Effector memory CD8-positive, alpha-beta T cell (primary cell): ENCODE data around the gene TMEM256.
"Not testable (repeated sequence)": the region's sequence is repeated elsewhere in the genome, so short reads cannot be mapped to it uniquely, and the experiment has no call there.

Experiments used
- ATAC-seq: fragments of 150-1000 bp; cut with Tn5 transposase; replicated peaks from 2 replicates; pipeline ENCODE4 v1.10.0; 2021; ENCODE audit warnings: mild to moderate bottlenecking, moderate library complexity
- DNase-seq, 3 experiments: peaks; one replicate each; pipeline ENCODE4 v3.0.0; 2021
- H3K27ac Mint-ChIP-seq, 2 donors: one replicate each; pipeline ENCODE4 v1.8.0; 2022; ENCODE audit warnings: mild to moderate bottlenecking in 2 of 2, mixed read lengths in 2 of 2, moderate library complexity in 2 of 2
- H3K27me3 Mint-ChIP-seq, 2 donors: one replicate each; pipeline ENCODE4 v1.8.0; 2022; ENCODE audit warnings: mixed read lengths in 2 of 2
- H3K36me3 Mint-ChIP-seq: one replicate; pipeline ENCODE4 v1.8.0; 2022; ENCODE audit warnings: mild to moderate bottlenecking, moderate library complexity, mixed read lengths; ENCODE audit not compliant: insufficient read depth
- H3K4me1 Mint-ChIP-seq, 2 donors: one replicate each; pipeline ENCODE4 v1.8.0; 2022; ENCODE audit warnings: low read depth in 2 of 2, mixed read lengths in 2 of 2
- H3K4me3 Mint-ChIP-seq, 2 donors: one replicate each; pipeline ENCODE4 v1.8.0; 2022; ENCODE audit warnings: mild to moderate bottlenecking in 2 of 2, mixed read lengths in 2 of 2, moderate library complexity in 2 of 2
- H3K9me3 Mint-ChIP-seq, 2 donors: one replicate each; pipeline ENCODE4 v1.8.0; 2022; ENCODE audit warnings: mixed read lengths in 2 of 2

The TMEM256 gene

DNA sequence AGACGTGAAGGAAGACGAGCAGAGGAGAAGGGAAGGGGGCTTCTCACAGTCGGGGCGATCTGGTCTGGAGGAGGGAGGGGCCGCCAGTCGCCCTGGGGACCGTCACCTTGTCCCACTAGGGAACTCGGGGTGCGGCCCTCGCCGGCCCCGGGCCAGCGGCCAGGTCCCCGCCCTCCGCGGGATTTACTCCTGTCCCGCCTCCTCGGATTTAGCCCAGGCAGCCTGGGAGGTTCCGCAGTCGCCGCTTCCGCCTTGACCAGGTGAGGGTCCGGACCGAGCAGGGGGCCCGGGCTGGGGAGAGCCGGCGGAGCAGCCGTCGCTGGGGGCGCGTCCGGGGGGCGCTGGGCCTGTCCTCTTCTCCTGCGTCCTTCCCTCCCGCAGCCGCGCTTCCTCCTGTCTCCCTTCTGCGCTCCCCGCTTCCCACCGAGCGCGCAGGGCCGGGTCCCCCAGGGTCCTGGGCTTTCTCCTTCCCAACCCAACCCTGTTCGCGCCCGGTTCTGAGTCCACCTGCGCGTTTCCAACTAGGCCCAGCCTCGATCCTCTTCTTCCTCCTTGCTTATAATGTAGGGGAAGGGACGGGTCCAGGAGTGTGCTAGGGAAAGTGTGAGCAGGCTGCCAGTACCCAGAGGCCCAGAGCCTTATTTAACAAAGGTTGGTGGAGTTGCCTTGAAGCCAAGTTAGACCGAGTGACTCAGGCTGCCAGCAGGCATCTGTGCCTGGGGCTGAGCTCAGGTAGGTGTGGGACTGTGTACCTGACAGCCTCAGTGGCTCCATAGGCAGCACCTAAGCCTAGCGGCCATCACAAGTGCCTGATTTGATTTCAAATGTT lies 22.8 kb downstream of the TMEM256 start, which contains the start of gene TNK1:
TNK1 (plus strand) TSS at position 235 of the 829 bp plus-strand sequence. CDS start 1,838 bp downstream, outside the sequence.
- peaks cover 41 to 43% of the 10 kb centered on the region in 2 donors for H3K27me3 Mint-ChIP-seq
- peak within 1 kb of the TSS in 1 of 2 donors; percentile 65 for H3K4me3 Mint-ChIP-seq
- no peak within 1 kb of the TSS for H3K27ac Mint-ChIP-seq

DNA sequence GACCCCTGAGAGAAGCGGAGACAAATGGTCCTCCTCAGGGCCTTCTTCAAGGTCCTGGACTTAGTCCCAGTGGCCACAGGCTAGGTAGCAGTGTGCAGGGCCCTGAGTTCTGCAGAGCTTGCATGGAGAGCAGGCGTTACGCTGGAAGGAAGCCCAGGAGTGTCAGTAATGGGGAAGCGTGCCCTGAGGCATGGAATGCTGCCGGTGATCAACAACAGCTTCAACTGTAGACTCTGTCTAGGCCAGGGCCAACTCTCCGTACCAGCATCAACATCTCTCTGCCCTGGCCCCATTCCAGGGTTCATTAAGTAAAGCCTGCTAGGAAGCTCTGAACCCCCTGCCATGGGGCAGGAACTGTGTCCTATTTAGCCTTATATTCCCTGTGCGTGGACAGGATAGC lies 23.6 kb downstream of the TMEM256 start:
- no peak for ATAC-seq
- peaks cover 41 to 43% of the 10 kb centered on the region in 2 donors for H3K27me3 Mint-ChIP-seq
- no peak for DNase-seq

More for the DNA sequence above, 22.8 kb downstream of the TMEM256 start, which contains the start of gene TNK1:
- ATAC-seq (no peak), DNase-seq (no peak)
- Mint-ChIP-seq H3K4me1 (peaks cover 5 to 7% of the 10 kb centered on the region in 2 donors), H3K36me3 (peaks cover 8% of the 10 kb centered on the region), H3K9me3 (no peaks in the 10 kb centered on the region)

DNA sequence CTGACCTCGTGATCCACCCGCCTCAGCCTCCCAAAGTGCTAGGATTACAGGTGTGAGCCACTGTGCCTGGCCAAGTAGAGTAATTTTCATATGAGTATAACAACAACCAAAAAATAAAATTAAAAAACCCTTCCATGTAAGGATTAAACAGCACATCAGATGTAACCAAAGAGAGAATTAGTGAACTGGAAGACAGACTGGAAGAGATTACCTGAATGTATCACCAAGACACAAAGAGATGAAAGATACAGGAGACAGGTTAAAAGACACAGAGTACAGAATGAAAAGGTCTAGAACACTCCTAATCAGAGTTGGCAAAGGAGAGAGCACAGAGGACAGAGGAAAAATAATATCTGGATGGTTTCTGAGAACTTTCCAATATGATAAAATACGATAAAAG lies 24.8 kb downstream of the TMEM256 start:
- H3K4me1 Mint-ChIP-seq = peaks cover 0 to 3% of the 10 kb centered on the region in 2 donors
- H3K4me3 Mint-ChIP-seq = no peak overlapping the region
- H3K27ac Mint-ChIP-seq = no peak overlapping the region
- peaks cover 41 to 43% of the 10 kb centered on the region in 2 donors for H3K27me3 Mint-ChIP-seq
- no peaks in the 10 kb centered on the region for H3K9me3 Mint-ChIP-seq
- no peak for ATAC-seq
- DNase-seq = no peak
- peaks cover 10% of the 10 kb centered on the region for H3K36me3 Mint-ChIP-seq

More for the DNA sequence above, 23.6 kb downstream of the TMEM256 start:
- peaks cover 5 to 7% of the 10 kb centered on the region in 2 donors for H3K4me1 Mint-ChIP-seq
- no peak overlapping the region for H3K4me3 Mint-ChIP-seq
- no peak overlapping the region for H3K27ac Mint-ChIP-seq
- peaks cover 8% of the 10 kb centered on the region for H3K36me3 Mint-ChIP-seq
- no peaks in the 10 kb centered on the region for H3K9me3 Mint-ChIP-seq

DNA sequence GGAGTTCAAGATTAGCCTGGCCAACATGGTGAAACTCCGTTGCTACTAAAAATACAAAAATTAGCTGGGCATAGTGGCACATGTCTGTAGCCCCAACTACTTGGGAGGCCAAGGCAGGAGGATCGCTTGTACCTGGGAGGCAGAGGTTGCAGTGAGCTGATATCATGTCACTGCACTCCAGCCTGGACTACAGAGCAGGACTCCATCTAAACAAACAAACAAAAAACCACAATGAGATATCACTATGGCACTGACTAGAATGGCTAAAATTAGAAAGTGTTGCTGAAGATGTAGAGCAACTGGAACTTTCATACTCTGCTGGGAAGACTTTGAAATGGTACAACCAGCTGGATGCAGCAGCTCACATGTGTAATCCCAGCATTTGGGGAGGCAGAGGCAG lies 29.5 kb downstream of the TMEM256 start:
- ATAC-seq = no peak
- peak overlapping the region in 1 of 2 donors; percentile 20 for H3K27ac Mint-ChIP-seq
- H3K4me1 Mint-ChIP-seq = no peaks in the 10 kb centered on the region
- H3K9me3 Mint-ChIP-seq = no peaks in the 10 kb centered on the region
- no peak overlapping the region for H3K4me3 Mint-ChIP-seq
- no peak for DNase-seq
- H3K27me3 Mint-ChIP-seq = peaks cover 15 to 26% of the 10 kb centered on the region in 2 donors
- H3K36me3 Mint-ChIP-seq = peaks cover 2% of the 10 kb centered on the region

DNA sequence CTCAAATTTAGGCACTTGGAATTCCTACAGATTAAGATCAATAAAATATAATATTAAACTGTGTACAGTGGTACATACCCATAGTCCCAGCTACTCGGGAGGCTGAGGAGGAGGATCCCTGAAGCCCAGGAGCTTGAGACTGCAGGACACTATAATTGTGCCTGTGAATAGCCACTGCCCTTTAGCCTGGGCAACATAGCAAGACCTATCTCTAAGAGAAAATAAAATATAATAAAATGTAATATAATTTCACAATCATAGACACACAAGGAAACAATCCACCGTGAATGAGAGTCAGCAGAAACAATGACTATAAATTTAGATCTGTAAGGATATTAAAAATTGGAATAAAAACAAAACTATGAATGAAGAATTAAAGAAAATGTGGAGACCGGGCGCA lies 33.0 kb downstream of the TMEM256 start:
- Mint-ChIP-seq H3K27ac (no peak overlapping the region), H3K4me1 (no peaks in the 10 kb centered on the region), H3K27me3 (peaks cover 5 to 16% of the 10 kb centered on the region in 2 donors), H3K9me3 (no peaks in the 10 kb centered on the region), H3K4me3 (no peak overlapping the region), H3K36me3 (peaks cover 2% of the 10 kb centered on the region)
- no peak for DNase-seq
- ATAC-seq = no peak

DNA sequence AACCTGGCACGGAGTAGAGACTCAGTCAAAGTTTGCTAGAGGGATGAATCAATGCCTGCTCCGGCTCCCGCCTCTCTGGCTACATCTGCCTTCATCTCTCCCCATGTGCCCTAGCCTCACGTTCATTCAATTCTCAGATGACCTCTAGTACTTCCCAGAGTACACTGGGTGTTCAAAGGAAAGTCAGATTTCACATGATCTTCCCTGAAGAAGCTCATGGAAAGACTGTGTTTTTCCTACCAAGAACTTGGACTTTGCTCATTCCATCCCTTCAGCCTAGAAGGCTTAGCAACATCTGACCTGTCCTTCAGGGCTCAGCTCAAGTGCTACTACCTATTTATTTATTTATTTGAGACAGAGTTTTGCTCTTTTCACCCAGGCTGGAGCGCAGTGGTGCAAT lies 34.1 kb downstream of the TMEM256 start:
- no peak for ATAC-seq
- no peak for DNase-seq
- Mint-ChIP-seq H3K36me3 (peaks cover 2% of the 10 kb centered on the region), H3K27ac (no peak overlapping the region), H3K4me3 (no peak overlapping the region), H3K27me3 (peaks cover 5 to 21% of the 10 kb centered on the region in 2 donors), H3K9me3 (no peaks in the 10 kb centered on the region), H3K4me1 (no peaks in the 10 kb centered on the region)

DNA sequence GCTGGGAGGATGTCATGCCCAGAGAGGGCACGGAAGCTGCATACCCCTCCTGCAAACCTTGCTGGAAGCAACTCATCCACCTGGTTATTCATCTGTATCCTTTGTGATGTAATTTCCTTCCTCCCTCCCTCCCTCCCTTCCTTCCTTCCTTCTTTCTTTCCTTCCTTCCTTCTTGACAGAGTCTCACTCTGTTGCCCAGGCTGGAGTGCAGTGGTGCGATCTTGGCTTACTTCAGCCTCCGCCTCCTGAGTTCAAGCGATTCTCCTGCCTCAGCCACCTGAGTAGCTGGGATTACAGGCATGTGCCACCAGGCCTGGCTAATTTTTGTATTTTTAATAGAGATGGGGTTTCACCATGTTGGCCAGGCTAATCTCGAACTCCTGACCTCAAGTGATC lies 35.3 kb downstream of the TMEM256 start:
- H3K27me3 Mint-ChIP-seq = peaks cover 5 to 21% of the 10 kb centered on the region in 2 donors
- ATAC-seq, DNase-seq, H3K4me1 Mint-ChIP-seq, H3K27ac Mint-ChIP-seq, H3K4me3 Mint-ChIP-seq, H3K9me3 Mint-ChIP-seq, H3K36me3 Mint-ChIP-seq: not testable (repeated sequence)

DNA sequence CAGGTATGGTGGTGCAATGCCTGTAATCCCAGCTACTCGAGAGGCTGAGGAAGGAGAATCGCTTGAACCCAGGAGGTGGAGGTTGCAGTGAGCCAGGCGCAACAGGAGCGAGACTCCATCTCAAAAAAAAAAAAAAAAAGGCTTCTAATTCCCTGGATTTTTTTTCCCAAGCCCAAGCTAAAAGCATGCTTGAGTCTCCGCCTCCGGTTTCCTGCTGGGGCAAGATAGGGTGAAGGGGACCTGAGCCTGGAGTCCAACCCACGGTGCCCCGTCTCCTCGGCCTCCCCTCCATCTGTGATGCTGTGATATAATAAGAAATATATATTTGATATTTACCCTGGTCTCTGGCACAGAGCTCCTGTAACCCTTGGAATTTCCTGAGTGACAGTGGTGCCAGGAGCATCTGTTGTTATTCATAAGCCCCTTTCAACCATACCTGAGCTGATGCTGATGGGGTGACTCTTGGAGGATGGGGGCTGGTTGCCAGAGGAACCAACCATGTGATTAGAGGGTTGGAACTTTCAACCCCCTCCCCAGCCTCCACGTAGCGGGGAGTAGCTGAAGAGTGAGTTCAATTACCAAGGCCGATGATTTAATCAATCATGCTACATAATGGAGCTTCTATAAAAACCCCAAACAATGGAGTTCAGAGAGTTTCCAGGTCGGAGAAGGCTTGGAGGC lies 35.8 kb downstream of the TMEM256 start:
- no peak overlapping the region for H3K4me3 Mint-ChIP-seq
- peaks cover 5 to 21% of the 10 kb centered on the region in 2 donors for H3K27me3 Mint-ChIP-seq
- no peaks in the 10 kb centered on the region for H3K36me3 Mint-ChIP-seq
- H3K9me3 Mint-ChIP-seq = no peaks in the 10 kb centered on the region
- no peak for DNase-seq
- H3K27ac Mint-ChIP-seq = no peak overlapping the region
- H3K4me1 Mint-ChIP-seq = no peaks in the 10 kb centered on the region
- ATAC-seq = no peak

DNA sequence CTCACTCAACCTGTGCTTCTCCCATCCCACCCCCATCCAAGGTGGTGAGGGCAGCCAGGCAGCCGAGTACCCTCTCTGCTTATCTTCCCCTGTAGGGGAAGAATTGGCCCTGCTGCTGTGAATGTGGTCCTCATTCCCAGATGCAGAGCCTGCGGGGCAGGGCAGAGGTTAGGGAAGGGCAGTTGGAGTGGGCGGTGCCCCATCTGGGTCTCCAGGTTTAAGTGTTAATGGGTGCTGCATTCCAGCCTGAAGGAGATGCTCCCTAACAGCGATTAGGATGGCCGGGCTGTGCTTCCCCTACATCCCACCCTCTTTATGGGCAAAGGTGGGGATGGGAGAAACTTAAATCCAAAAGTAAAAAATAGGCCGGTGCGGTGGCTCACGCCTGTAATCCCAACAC lies 36.8 kb downstream of the TMEM256 start:
- Mint-ChIP-seq H3K4me1 (no peaks in the 10 kb centered on the region), H3K27me3 (peaks cover 7 to 26% of the 10 kb centered on the region in 2 donors), H3K27ac (no peak overlapping the region), H3K4me3 (no peak overlapping the region), H3K9me3 (no peaks in the 10 kb centered on the region), H3K36me3 (no peaks in the 10 kb centered on the region)
- ATAC-seq (no peak), DNase-seq (no peak)

DNA sequence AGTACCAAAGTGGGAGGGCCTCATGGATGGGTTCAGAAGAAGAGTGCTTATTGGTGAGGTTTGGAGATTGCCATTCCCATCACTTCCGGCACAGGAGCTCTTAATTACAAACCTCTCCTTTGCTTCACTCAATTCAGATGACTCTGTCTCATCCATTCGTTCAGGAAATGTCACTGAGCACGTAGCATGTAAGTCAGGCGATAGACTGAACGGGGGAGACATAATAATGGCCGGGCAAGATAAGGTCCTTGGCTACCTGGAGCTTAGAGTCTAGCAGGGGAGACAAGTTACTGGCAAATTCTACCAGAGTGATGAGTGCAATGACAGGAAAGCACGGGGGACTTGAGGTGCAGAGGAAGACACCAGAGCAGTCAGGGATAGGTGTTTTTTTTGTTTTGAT lies 37.9 kb downstream of the TMEM256 start:
- H3K27ac Mint-ChIP-seq, H3K9me3 Mint-ChIP-seq, DNase-seq, H3K4me3 Mint-ChIP-seq, H3K4me1 Mint-ChIP-seq, H3K36me3 Mint-ChIP-seq, ATAC-seq: not testable (repeated sequence)
- peaks cover 16 to 34% of the 10 kb centered on the region in 2 donors for H3K27me3 Mint-ChIP-seq

DNA sequence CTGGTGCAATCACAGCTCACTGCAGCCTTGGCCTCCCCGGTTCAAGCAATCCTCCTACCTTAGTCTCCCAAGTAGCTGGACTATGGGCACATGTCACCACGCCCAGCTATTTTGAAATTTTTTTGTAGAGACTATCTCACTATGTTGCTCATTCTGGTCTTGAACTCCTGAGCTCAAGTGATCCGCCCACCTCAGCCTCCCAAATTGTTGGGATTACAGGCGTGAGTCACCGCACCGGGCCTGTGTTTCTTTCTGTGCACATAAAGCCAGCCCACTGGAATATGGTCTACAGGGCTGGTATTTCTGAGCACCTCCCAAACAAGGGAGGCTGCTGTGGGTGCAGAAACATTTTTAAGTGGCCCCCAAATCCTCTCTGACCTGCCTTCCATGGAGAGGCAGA lies 40.6 kb downstream of the TMEM256 start:
- no peaks in the 10 kb centered on the region for H3K4me1 Mint-ChIP-seq
- H3K4me3 Mint-ChIP-seq = no peak overlapping the region
- DNase-seq (no peak), ATAC-seq (no peak)
- H3K27ac Mint-ChIP-seq = no peak overlapping the region
- no peaks in the 10 kb centered on the region for H3K36me3 Mint-ChIP-seq
- peaks cover 10 to 19% of the 10 kb centered on the region in 2 donors for H3K27me3 Mint-ChIP-seq
- H3K9me3 Mint-ChIP-seq = no peaks in the 10 kb centered on the region

DNA sequence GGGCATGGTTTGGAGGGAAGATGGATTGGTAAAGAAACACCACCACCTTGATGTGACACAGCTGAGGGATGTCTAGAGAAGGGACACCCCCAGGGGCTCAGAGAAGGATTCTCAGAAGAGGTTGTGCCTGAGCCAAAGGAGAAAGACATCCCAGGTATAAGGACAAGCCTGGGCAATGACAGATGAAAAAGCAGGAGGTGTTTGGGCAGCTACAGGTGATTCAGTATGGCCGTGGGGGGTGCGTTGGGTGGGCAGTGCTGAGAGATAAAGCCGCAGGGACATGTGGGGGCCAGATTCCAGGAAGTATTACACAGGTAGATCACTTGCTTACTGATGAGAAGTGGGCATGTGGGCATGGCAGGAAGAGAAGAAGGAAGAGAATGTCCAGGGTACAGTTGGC lies 42.0 kb downstream of the TMEM256 start:
- no peak overlapping the region for H3K27ac Mint-ChIP-seq
- no peak for ATAC-seq
- peaks cover 2% of the 10 kb centered on the region for H3K36me3 Mint-ChIP-seq
- no peaks in the 10 kb centered on the region for H3K9me3 Mint-ChIP-seq
- H3K4me1 Mint-ChIP-seq = no peaks in the 10 kb centered on the region
- no peak overlapping the region for H3K4me3 Mint-ChIP-seq
- peaks cover 10 to 19% of the 10 kb centered on the region in 2 donors for H3K27me3 Mint-ChIP-seq
- DNase-seq = no peak

DNA sequence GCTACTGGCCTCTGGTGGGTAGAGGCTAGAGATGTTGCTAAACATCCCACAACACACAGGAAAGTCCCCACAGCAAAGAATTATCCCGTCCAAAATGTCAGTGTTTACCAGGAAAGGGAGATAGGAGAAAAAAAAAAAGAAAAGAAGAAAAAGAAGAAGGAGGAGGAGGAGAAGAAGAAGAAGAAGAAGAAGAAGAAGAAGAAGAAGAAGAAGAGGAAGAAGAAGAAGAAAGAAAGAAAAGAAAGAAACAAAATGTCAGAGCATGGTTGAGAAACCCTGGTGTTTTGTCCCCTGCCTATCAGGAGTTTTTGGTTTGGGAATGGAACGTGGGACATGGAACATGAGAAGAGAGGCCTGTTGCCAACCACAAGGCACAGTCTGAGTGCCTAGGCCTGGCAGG lies 46.5 kb downstream of the TMEM256 start:
- H3K9me3 Mint-ChIP-seq = no peaks in the 10 kb centered on the region
- no peak overlapping the region for H3K4me3 Mint-ChIP-seq

DNA sequence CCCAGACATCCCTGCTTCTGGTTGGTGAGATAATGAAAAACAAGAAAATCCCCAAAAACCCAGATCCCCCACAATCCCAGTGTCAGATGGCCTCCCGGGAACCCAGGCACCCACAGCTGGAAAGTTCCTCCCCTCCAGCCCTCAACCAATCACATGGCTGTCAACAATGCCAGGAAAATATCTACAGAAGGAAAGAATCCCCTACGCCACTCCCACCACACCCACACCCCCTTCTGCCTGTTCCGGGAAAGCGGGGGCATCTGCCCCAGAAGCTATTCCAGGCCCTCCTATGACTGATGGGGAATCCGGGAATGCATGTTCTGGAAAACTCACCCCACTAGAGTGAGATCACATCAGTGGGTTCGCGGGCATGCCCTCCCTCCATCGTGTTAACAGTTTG lies 47.1 kb downstream of the TMEM256 start:
- DNase-seq = no peak
- Mint-ChIP-seq H3K9me3 (no peaks in the 10 kb centered on the region), H3K4me1 (peaks cover 27 to 32% of the 10 kb centered on the region in 2 donors), H3K36me3 (peaks cover 8% of the 10 kb centered on the region), H3K27me3 (peaks cover 5 to 6% of the 10 kb centered on the region in 2 donors), H3K4me3 (no peak overlapping the region), H3K27ac (no peak overlapping the region)
- ATAC-seq = no peak

More for the DNA sequence above, 46.5 kb downstream of the TMEM256 start:
- Mint-ChIP-seq H3K36me3 (peaks cover 6% of the 10 kb centered on the region), H3K27ac (no peak overlapping the region), H3K27me3 (peaks cover 10 to 12% of the 10 kb centered on the region in 2 donors), H3K4me1 (peaks cover 26 to 29% of the 10 kb centered on the region in 2 donors)
- ATAC-seq = no peak
- no peak for DNase-seq
